ENCODE data around the gene HSPA12B.

Gene HSPA12B

GRCh38 chr20:3689978-3690377 is 42.5 kb upstream of the HSPA12B start:
- DNase-seq (ENCODE audit: low spot score) (no peak), ATAC-seq (ENCODE audit: low read depth) (no peak)
- H3K27ac ChIP-seq (ENCODE audit: poor library complexity, severe bottlenecking) = no peak overlapping the region

GRCh38 chr20:3690413-3690812 is 42.1 kb upstream of the HSPA12B start:
- no peaks in the 10 kb centered on the region for H3K36me3 ChIP-seq (ENCODE audit: low read depth)
- no peaks in the 10 kb centered on the region for H3K27me3 ChIP-seq (ENCODE audit: insufficient read depth, poor library complexity, severe bottlenecking)
- no peaks in the 10 kb centered on the region for H3K9me3 ChIP-seq (ENCODE audit: severe bottlenecking)
- no peaks in the 10 kb centered on the region for H3K4me1 ChIP-seq (ENCODE audit: insufficient read depth, poor library complexity, severe bottlenecking)
- no peak overlapping the region for H3K27ac ChIP-seq (ENCODE audit: poor library complexity, severe bottlenecking)
- DNase-seq (ENCODE audit: low spot score) = no peak
- no peak for TF ChIP-seq CTCF (IDR thresholded peaks at IDR 0.05; ENCODE audit: poor library complexity, severe bottlenecking)
- no peak for ATAC-seq (ENCODE audit: low read depth)
- H3K4me3 ChIP-seq (ENCODE audit: severe bottlenecking) = no peak overlapping the region

More at GRCh38 chr20:3689978-3690377, 42.5 kb upstream of the HSPA12B start:
- Histone ChIP-seq H3K9me3 (ENCODE audit: severe bottlenecking) (no peaks in the 10 kb centered on the region), H3K27me3 (ENCODE audit: insufficient read depth, poor library complexity, severe bottlenecking) (no peaks in the 10 kb centered on the region), H3K36me3 (ENCODE audit: low read depth) (no peaks in the 10 kb centered on the region), H3K4me1 (ENCODE audit: insufficient read depth, poor library complexity, severe bottlenecking) (no peaks in the 10 kb centered on the region), H3K4me3 (ENCODE audit: severe bottlenecking) (no peak overlapping the region)
- no peak for TF ChIP-seq CTCF (IDR thresholded peaks at IDR 0.05; ENCODE audit: poor library complexity, severe bottlenecking)

GRCh38 chr20:3691306-3691705 is 41.2 kb upstream of the HSPA12B start:
- no peaks in the 10 kb centered on the region for H3K27me3 ChIP-seq (ENCODE audit: insufficient read depth, poor library complexity, severe bottlenecking)
- no peak overlapping the region for H3K4me3 ChIP-seq (ENCODE audit: severe bottlenecking)
- DNase-seq (ENCODE audit: low spot score) (no peak), ATAC-seq (ENCODE audit: low read depth) (no peak)
- no peak overlapping the region for H3K27ac ChIP-seq (ENCODE audit: poor library complexity, severe bottlenecking)
- no peak for TF ChIP-seq CTCF (IDR thresholded peaks at IDR 0.05; ENCODE audit: poor library complexity, severe bottlenecking)
- H3K36me3 ChIP-seq (ENCODE audit: low read depth) = no peaks in the 10 kb centered on the region
- H3K9me3 ChIP-seq (ENCODE audit: severe bottlenecking) = no peaks in the 10 kb centered on the region
- H3K4me1 ChIP-seq (ENCODE audit: insufficient read depth, poor library complexity, severe bottlenecking) = no peaks in the 10 kb centered on the region

- DNase-seq (ENCODE audit: low spot score) = no peak
- H3K4me3 ChIP-seq (ENCODE audit: severe bottlenecking) = no peak overlapping the region
- TF ChIP-seq CTCF (IDR thresholded peaks at IDR 0.05; ENCODE audit: poor library complexity, severe bottlenecking) = no peak
- no peaks in the 10 kb centered on the region for H3K36me3 ChIP-seq (ENCODE audit: low read depth)
- H3K27ac ChIP-seq (ENCODE audit: poor library complexity, severe bottlenecking) = no peak overlapping the region
- ATAC-seq (ENCODE audit: low read depth) = no peak
- no peaks in the 10 kb centered on the region for H3K27me3 ChIP-seq (ENCODE audit: insufficient read depth, poor library complexity, severe bottlenecking)
- H3K9me3 ChIP-seq (ENCODE audit: severe bottlenecking) = no peaks in the 10 kb centered on the region
- H3K4me1 ChIP-seq (ENCODE audit: insufficient read depth, poor library complexity, severe bottlenecking) = no peaks in the 10 kb centered on the region
Measured at GRCh38 chr20:3691897-3692296, 40.6 kb upstream of the HSPA12B start.

- Histone ChIP-seq H3K4me1 (ENCODE audit: insufficient read depth, poor library complexity, severe bottlenecking) (no peaks in the 10 kb centered on the region), H3K4me3 (ENCODE audit: severe bottlenecking) (no peak overlapping the region), H3K27me3 (ENCODE audit: insufficient read depth, poor library complexity, severe bottlenecking) (no peaks in the 10 kb centered on the region), H3K27ac (ENCODE audit: poor library complexity, severe bottlenecking) (no peak overlapping the region), H3K9me3 (ENCODE audit: severe bottlenecking) (no peaks in the 10 kb centered on the region), H3K36me3 (ENCODE audit: low read depth) (no peaks in the 10 kb centered on the region)
- no peak for DNase-seq (ENCODE audit: low spot score)
- no peak; the same call in 2 of the 3 replicates for ATAC-seq (ENCODE audit: low read depth)
- no peak for TF ChIP-seq CTCF (IDR thresholded peaks at IDR 0.05; ENCODE audit: poor library complexity, severe bottlenecking)
Measured at GRCh38 chr20:3692706-3693294, 39.7 kb upstream of the HSPA12B start.

All from RWPE2 (cell line).